Effector memory CD8-positive, alpha-beta T cell (primary cell): ENCODE measurements around the gene CCNA2.
A peak's percentile ranks its signal among the peaks of the same experiment; 100 is the strongest.

Experiments used
- ATAC-seq: fragments of 150-1000 bp; cut with Tn5 transposase; replicated peaks from 2 replicates; pipeline ENCODE4 v1.10.0; 2021; ENCODE audit warnings: mild to moderate bottlenecking, moderate library complexity
- DNase-seq, 3 experiments: peaks; one replicate each; pipeline ENCODE4 v3.0.0; 2021
- H3K27ac Mint-ChIP-seq, 2 donors: one replicate each; pipeline ENCODE4 v1.8.0; 2022; ENCODE audit warnings: mild to moderate bottlenecking in 2 of 2, mixed read lengths in 2 of 2, moderate library complexity in 2 of 2
- H3K27me3 Mint-ChIP-seq, 2 donors: one replicate each; pipeline ENCODE4 v1.8.0; 2022; ENCODE audit warnings: mixed read lengths in 2 of 2
- H3K36me3 Mint-ChIP-seq: one replicate; pipeline ENCODE4 v1.8.0; 2022; ENCODE audit warnings: mild to moderate bottlenecking, moderate library complexity, mixed read lengths; ENCODE audit not compliant: insufficient read depth
- H3K4me1 Mint-ChIP-seq, 2 donors: one replicate each; pipeline ENCODE4 v1.8.0; 2022; ENCODE audit warnings: low read depth in 2 of 2, mixed read lengths in 2 of 2
- H3K4me3 Mint-ChIP-seq, 2 donors: one replicate each; pipeline ENCODE4 v1.8.0; 2022; ENCODE audit warnings: mild to moderate bottlenecking in 2 of 2, mixed read lengths in 2 of 2, moderate library complexity in 2 of 2
- H3K9me3 Mint-ChIP-seq, 2 donors: one replicate each; pipeline ENCODE4 v1.8.0; 2022; ENCODE audit warnings: mixed read lengths in 2 of 2

CCNA2 gene

GRCh38 chr4:121822796-121823504 lies 733 bp downstream of the CCNA2 start:
- Mint-ChIP-seq H3K4me1 (peaks cover 14 to 15% of the 10 kb centered on the region in 2 donors), H3K27me3 (no peaks in the 10 kb centered on the region), H3K4me3 (peak overlapping the region; percentile 90 to 93), H3K36me3 (peaks cover 22% of the 10 kb centered on the region), H3K9me3 (no peaks in the 10 kb centered on the region), H3K27ac (peak overlapping the region; percentile 79 to 85)
- ATAC-seq (no peak), DNase-seq (peak in 2 of 3 experiments; percentile 15 to 22)

GRCh38 chr4:121822047-121822446 lies 1.6 kb downstream of the CCNA2 start:
- H3K9me3 Mint-ChIP-seq: no peaks in the 10 kb centered on the region
- DNase-seq (no peak), ATAC-seq (no peak)
- H3K4me1 Mint-ChIP-seq: peaks cover 14 to 15% of the 10 kb centered on the region in 2 donors
- peak overlapping the region; percentile 90 to 93 for H3K4me3 Mint-ChIP-seq
- H3K36me3 Mint-ChIP-seq: peaks cover 26% of the 10 kb centered on the region
- no peaks in the 10 kb centered on the region for H3K27me3 Mint-ChIP-seq
- peak overlapping the region in 1 of 2 donors; percentile 31 for H3K27ac Mint-ChIP-seq

GRCh38 chr4:121819216-121819965 lies 4.3 kb downstream of the CCNA2 start:
- no peak overlapping the region for H3K4me3 Mint-ChIP-seq
- no peaks in the 10 kb centered on the region for H3K27me3 Mint-ChIP-seq
- DNase-seq (no peak), ATAC-seq (no peak)
- H3K4me1 Mint-ChIP-seq: peaks cover 14 to 15% of the 10 kb centered on the region in 2 donors
- H3K27ac Mint-ChIP-seq: peak overlapping the region in 1 of 2 donors; percentile 39
- no peaks in the 10 kb centered on the region for H3K9me3 Mint-ChIP-seq
- peaks cover 44% of the 10 kb centered on the region for H3K36me3 Mint-ChIP-seq

- no peak for ATAC-seq
Measured at GRCh38 chr4:121818215-121818614, 5.5 kb downstream of the CCNA2 start.

GRCh38 chr4:121817701-121818100 lies 6.0 kb downstream of the CCNA2 start:
- Mint-ChIP-seq H3K9me3 (no peaks in the 10 kb centered on the region), H3K4me3 (no peak overlapping the region), H3K27ac (peak overlapping the region; percentile 39 to 70), H3K36me3 (peaks cover 47% of the 10 kb centered on the region), H3K27me3 (no peaks in the 10 kb centered on the region), H3K4me1 (peaks cover 6 to 9% of the 10 kb centered on the region in 2 donors)
- DNase-seq (no peak), ATAC-seq (no peak)

More at GRCh38 chr4:121818215-121818614, 5.5 kb downstream of the CCNA2 start:
- no peak for DNase-seq
- Mint-ChIP-seq H3K9me3 (no peaks in the 10 kb centered on the region), H3K4me3 (no peak overlapping the region), H3K27ac (peak overlapping the region; percentile 39 to 70), H3K4me1 (peaks cover 8 to 10% of the 10 kb centered on the region in 2 donors), H3K36me3 (peaks cover 47% of the 10 kb centered on the region), H3K27me3 (no peaks in the 10 kb centered on the region)

GRCh38 chr4:121817006-121817405 lies 6.7 kb downstream of the CCNA2 start:
- H3K9me3 Mint-ChIP-seq: no peaks in the 10 kb centered on the region

GRCh38 chr4:121814756-121815155 lies 8.9 kb downstream of the CCNA2 start:
- Mint-ChIP-seq H3K9me3 (no peaks in the 10 kb centered on the region), H3K4me1 (peaks cover 4 to 13% of the 10 kb centered on the region in 2 donors), H3K4me3 (no peak overlapping the region), H3K36me3 (peaks cover 71% of the 10 kb centered on the region), H3K27ac (peak overlapping the region in 1 of 2 donors; percentile 44), H3K27me3 (no peaks in the 10 kb centered on the region)
- ATAC-seq: no peak
- DNase-seq: no peak

More at GRCh38 chr4:121817006-121817405, 6.7 kb downstream of the CCNA2 start:
- no peaks in the 10 kb centered on the region for H3K27me3 Mint-ChIP-seq
- no peak overlapping the region for H3K27ac Mint-ChIP-seq
- no peak overlapping the region for H3K4me3 Mint-ChIP-seq
- ATAC-seq (no peak), DNase-seq (no peak)
- peaks cover 51% of the 10 kb centered on the region for H3K36me3 Mint-ChIP-seq
- H3K4me1 Mint-ChIP-seq: peaks cover 3 to 4% of the 10 kb centered on the region in 2 donors

GRCh38 chr4:121811122-121811521 lies 12.6 kb downstream of the CCNA2 start:
- H3K36me3 Mint-ChIP-seq: peaks cover 84% of the 10 kb centered on the region
- ATAC-seq: peak; percentile 81
- no peak for DNase-seq
- H3K9me3 Mint-ChIP-seq: no peaks in the 10 kb centered on the region
- H3K27me3 Mint-ChIP-seq: no peaks in the 10 kb centered on the region
- H3K4me3 Mint-ChIP-seq: no peak overlapping the region
- H3K4me1 Mint-ChIP-seq: peaks cover 4 to 17% of the 10 kb centered on the region in 2 donors
- H3K27ac Mint-ChIP-seq: no peak overlapping the region

- Mint-ChIP-seq H3K27ac (no peak overlapping the region), H3K27me3 (no peaks in the 10 kb centered on the region), H3K9me3 (no peaks in the 10 kb centered on the region), H3K36me3 (peaks cover 85% of the 10 kb centered on the region), H3K4me3 (no peak overlapping the region), H3K4me1 (peaks cover 10 to 27% of the 10 kb centered on the region in 2 donors)
- ATAC-seq (no peak), DNase-seq (no peak)
Measured at GRCh38 chr4:121806411-121806810, 17.3 kb downstream of the CCNA2 start.

- H3K27ac Mint-ChIP-seq: peak overlapping the region; percentile 96 to 98
- DNase-seq (no peak), ATAC-seq (no peak)
- H3K27me3 Mint-ChIP-seq: no peaks in the 10 kb centered on the region
- H3K9me3 Mint-ChIP-seq: no peaks in the 10 kb centered on the region
- H3K4me3 Mint-ChIP-seq: peak overlapping the region; percentile 87 to 88
- H3K36me3 Mint-ChIP-seq: peaks cover 53% of the 10 kb centered on the region
- peaks cover 17 to 28% of the 10 kb centered on the region in 2 donors for H3K4me1 Mint-ChIP-seq
Measured at GRCh38 chr4:121801715-121802075, 22.0 kb downstream of the CCNA2 start.

- Mint-ChIP-seq H3K4me3 (peak within 1 kb of the TSS; percentile 87 to 88), H3K36me3 (peaks cover 47% of the 10 kb centered on the region), H3K27ac (peak within 1 kb of the TSS; percentile 96 to 98), H3K27me3 (no peaks in the 10 kb centered on the region), H3K4me1 (peaks cover 18 to 30% of the 10 kb centered on the region in 2 donors), H3K9me3 (no peaks in the 10 kb centered on the region)
- DNase-seq (peak; percentile 95 to 98 (median 96)), ATAC-seq (peak; percentile 79)
Measured at GRCh38 chr4:121800961-121801714, 22.5 kb downstream of the CCNA2 start, which contains the start of gene EXOSC9. Gene EXOSC9 (plus strand): TSS chr4:121801323. CDS start chr4:121801425, 102 bp downstream.

- ATAC-seq (peak; percentile 40), DNase-seq (no peak)
- peaks cover 42% of the 10 kb centered on the region for H3K36me3 Mint-ChIP-seq
- H3K9me3 Mint-ChIP-seq: no peaks in the 10 kb centered on the region
- peak overlapping the region; percentile 87 to 88 for H3K4me3 Mint-ChIP-seq
- H3K27ac Mint-ChIP-seq: peak overlapping the region; percentile 96 to 98
- H3K4me1 Mint-ChIP-seq: peaks cover 18 to 33% of the 10 kb centered on the region in 2 donors
- H3K27me3 Mint-ChIP-seq: no peaks in the 10 kb centered on the region
Measured at GRCh38 chr4:121800638-121800960, 23.1 kb downstream of the CCNA2 start.

GRCh38 chr4:121799867-121800501 lies 23.7 kb downstream of the CCNA2 start:
- Mint-ChIP-seq H3K36me3 (peaks cover 36% of the 10 kb centered on the region), H3K4me1 (peaks cover 20 to 37% of the 10 kb centered on the region in 2 donors), H3K9me3 (no peaks in the 10 kb centered on the region), H3K27me3 (peaks cover 0 to 2% of the 10 kb centered on the region in 2 donors), H3K27ac (peak overlapping the region; percentile 96 to 98), H3K4me3 (peak overlapping the region; percentile 87 to 88)
- ATAC-seq: no peak
- DNase-seq: no peak
